ENCODE measurements around the gene EYA2. TPM values are rescaled to one million over a fixed set of nuclear protein-coding genes. Genes with fewer than 3 reads are reported as not detected.

EYA2 gene
- polyA plus RNA-seq, 1 donor (not counting 4 experiments of a cell fraction or from before 2014, with no cell fraction given), result not detected

GRCh38 chr20:47043086-47043485, 148.4 kb downstream of the EYA2 start:
- Histone ChIP-seq H3K27me3 (ENCODE audit: control insufficient read depth, extremely low read depth, insufficient read depth, low read length) (no peaks in the 10 kb centered on the region), H3K9me3 (ENCODE audit: control insufficient read depth, low read depth, low read length) (no peaks in the 10 kb centered on the region), H3K4me2 (ENCODE audit: control insufficient read depth, extremely low read depth, insufficient read depth, low read depth, low read length) (no peak overlapping the region), H3K36me3 (ENCODE audit: control insufficient read depth in 2 of 2, extremely low read depth in 1 of 2, insufficient read depth in 2 of 2, low read length in 2 of 2) (no peaks in the 10 kb centered on the region), H3K9ac (ENCODE audit: control insufficient read depth, extremely low read depth, insufficient read depth, low read length) (no peak overlapping the region), H3K79me2 (ENCODE audit: control insufficient read depth, insufficient read depth, low read length) (no peaks in the 10 kb centered on the region), H4K20me1 (ENCODE audit: control insufficient read depth, extremely low read depth, insufficient read depth, low read length) (no peaks in the 10 kb centered on the region), H3K4me3 (ENCODE audit: control insufficient read depth in 2 of 3, extremely low read depth in 1 of 3, insufficient read depth in 2 of 3, low read depth in 1 of 3, low read length in 3 of 3) (no peak overlapping the region), H3K27ac (ENCODE audit: control insufficient read depth, insufficient read depth, low read length) (no peak overlapping the region), H3K9me1 (ENCODE audit: control insufficient read depth, extremely low read depth, insufficient read depth, low read length) (no peaks in the 10 kb centered on the region), H2AFZ (ENCODE audit: control insufficient read depth, low read length) (no peak overlapping the region), H3K4me1 (ENCODE audit: control insufficient read depth, extremely low read depth, insufficient read depth, low read length) (no peaks in the 10 kb centered on the region)
- TF ChIP-seq EZH2 (IDR thresholded peaks at IDR 0.05; ENCODE audit: low read length), result no peak
- TF ChIP-seq, protein P1, sequence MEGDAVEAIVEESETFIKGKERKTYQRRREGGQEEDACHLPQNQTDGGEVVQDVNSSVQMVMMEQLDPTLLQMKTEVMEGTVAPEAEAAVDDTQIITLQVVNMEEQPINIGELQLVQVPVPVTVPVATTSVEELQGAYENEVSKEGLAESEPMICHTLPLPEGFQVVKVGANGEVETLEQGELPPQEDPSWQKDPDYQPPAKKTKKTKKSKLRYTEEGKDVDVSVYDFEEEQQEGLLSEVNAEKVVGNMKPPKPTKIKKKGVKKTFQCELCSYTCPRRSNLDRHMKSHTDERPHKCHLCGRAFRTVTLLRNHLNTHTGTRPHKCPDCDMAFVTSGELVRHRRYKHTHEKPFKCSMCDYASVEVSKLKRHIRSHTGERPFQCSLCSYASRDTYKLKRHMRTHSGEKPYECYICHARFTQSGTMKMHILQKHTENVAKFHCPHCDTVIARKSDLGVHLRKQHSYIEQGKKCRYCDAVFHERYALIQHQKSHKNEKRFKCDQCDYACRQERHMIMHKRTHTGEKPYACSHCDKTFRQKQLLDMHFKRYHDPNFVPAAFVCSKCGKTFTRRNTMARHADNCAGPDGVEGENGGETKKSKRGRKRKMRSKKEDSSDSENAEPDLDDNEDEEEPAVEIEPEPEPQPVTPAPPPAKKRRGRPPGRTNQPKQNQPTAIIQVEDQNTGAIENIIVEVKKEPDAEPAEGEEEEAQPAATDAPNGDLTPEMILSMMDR (optimal IDR thresholded peaks at IDR 0.05 in 1 of 3, IDR thresholded peaks at IDR 0.05 in 1 of 3, conservative IDR thresholded peaks at IDR 0.05 in 1 of 3; ENCODE audit: extremely low read depth in 1 of 3, insufficient read depth in 2 of 3, low read length in 3 of 3), result no peak
- DNase-seq (ENCODE audit: low read depth, low spot score) (no peak), FAIRE-seq (no peak)
- dilution Hi-C loops (cut with MboI; ENCODE audit: extremely low pct_ligation_motif_present, low sequenced_read_pairs), result no loop called here

- dilution Hi-C loops (cut with MboI; ENCODE audit: extremely low pct_ligation_motif_present, low sequenced_read_pairs), result no loop called here
- no peaks in the 10 kb centered on the region for H3K9me1 ChIP-seq (ENCODE audit: control insufficient read depth, extremely low read depth, insufficient read depth, low read length)
- no peak overlapping the region for H3K27ac ChIP-seq (ENCODE audit: control insufficient read depth, insufficient read depth, low read length)
- FAIRE-seq (no peak), DNase-seq (ENCODE audit: low read depth, low spot score) (no peak)
- no peak overlapping the region for H3K4me3 ChIP-seq (ENCODE audit: control insufficient read depth in 2 of 3, extremely low read depth in 1 of 3, insufficient read depth in 2 of 3, low read depth in 1 of 3, low read length in 3 of 3)
- no peaks in the 10 kb centered on the region for H4K20me1 ChIP-seq (ENCODE audit: control insufficient read depth, extremely low read depth, insufficient read depth, low read length)
- H2AFZ ChIP-seq (ENCODE audit: control insufficient read depth, low read length), result no peak overlapping the region
- no peaks in the 10 kb centered on the region for H3K4me1 ChIP-seq (ENCODE audit: control insufficient read depth, extremely low read depth, insufficient read depth, low read length)
- no peaks in the 10 kb centered on the region for H3K27me3 ChIP-seq (ENCODE audit: control insufficient read depth, extremely low read depth, insufficient read depth, low read length)
- H3K36me3 ChIP-seq (ENCODE audit: control insufficient read depth in 2 of 2, extremely low read depth in 1 of 2, insufficient read depth in 2 of 2, low read length in 2 of 2), result no peaks in the 10 kb centered on the region
- H3K4me2 ChIP-seq (ENCODE audit: control insufficient read depth, extremely low read depth, insufficient read depth, low read depth, low read length), result no peak overlapping the region
- TF ChIP-seq, protein P1 (optimal IDR thresholded peaks at IDR 0.05 in 1 of 3, IDR thresholded peaks at IDR 0.05 in 1 of 3, conservative IDR thresholded peaks at IDR 0.05 in 1 of 3; ENCODE audit: extremely low read depth in 1 of 3, insufficient read depth in 2 of 3, low read length in 3 of 3), result no peak
- TF ChIP-seq EZH2 (IDR thresholded peaks at IDR 0.05; ENCODE audit: low read length), result no peak
- no peak overlapping the region for H3K9ac ChIP-seq (ENCODE audit: control insufficient read depth, extremely low read depth, insufficient read depth, low read length)
- H3K9me3 ChIP-seq (ENCODE audit: control insufficient read depth, low read depth, low read length), result no peaks in the 10 kb centered on the region
- H3K79me2 ChIP-seq (ENCODE audit: control insufficient read depth, insufficient read depth, low read length), result no peaks in the 10 kb centered on the region
These were observed 150.3 kb downstream of the EYA2 start for GRCh38 chr20:47044938-47045337.
